ENCODE results near the gene HDAC4. TPM values are rescaled to one million over a fixed set of nuclear protein-coding genes. Genes with fewer than 3 reads are reported as not detected.

The HDAC4 gene
- total RNA-seq, 1 experiment from 2014 or later: 32.0 TPM

- no peak for DNase-seq
- no peak overlapping the region for H3K4me3 Mint-ChIP-seq
- Histone ChIP-seq H2BK20ac (ENCODE audit: low read depth, low read length, poor library complexity, severe bottlenecking) (no peak overlapping the region), H3K79me1 (ENCODE audit: insufficient read depth, low read depth, low read length, poor library complexity, severe bottlenecking) (no peaks in the 10 kb centered on the region), H3K18ac (ENCODE audit: insufficient read length, low read depth, low read length) (no peak overlapping the region), H4K91ac (ENCODE audit: insufficient read length, low read depth, low read length) (no peak overlapping the region), H2AFZ (ENCODE audit: low read length) (no peak overlapping the region), H3K9me3 (ENCODE audit: control insufficient read depth, low read depth, low read length) (no peaks in the 10 kb centered on the region), H3K14ac (ENCODE audit: insufficient read depth, low read length) (no peak overlapping the region), H2BK12ac (ENCODE audit: insufficient read length, low read depth, low read length) (no peak overlapping the region), H4K5ac (ENCODE audit: insufficient read length, low read depth, low read length) (no peak overlapping the region), H3K56ac (ENCODE audit: insufficient read length, low read depth, low read length) (no peak overlapping the region), H3K27ac (ENCODE audit: insufficient read length, low read depth, low read length) (no peak overlapping the region), H3K23ac (ENCODE audit: insufficient read length, low read depth, low read length) (no peak overlapping the region), H4K8ac (replicated peaks; ENCODE audit: insufficient read length, low read depth, low read length) (no peak overlapping the region), H2BK5ac (ENCODE audit: insufficient read length, low read length) (no peak overlapping the region), H3K23me2 (ENCODE audit: insufficient read length, low read depth, low read length, poor library complexity, severe bottlenecking) (no peaks in the 10 kb centered on the region), H4K20me1 (ENCODE audit: control insufficient read depth, insufficient read depth, insufficient read length) (no peaks in the 10 kb centered on the region), H2BK15ac (ENCODE audit: low read depth, low read length) (no peak overlapping the region), H3K4me2 (ENCODE audit: insufficient read depth, insufficient read length, low read length) (no peak overlapping the region), H3K79me2 (ENCODE audit: insufficient read depth, low read length) (no peaks in the 10 kb centered on the region), H2AK5ac (ENCODE audit: insufficient read length, low read length) (no peak overlapping the region), H2BK120ac (ENCODE audit: low read depth, low read length, poor library complexity, severe bottlenecking) (no peak overlapping the region), H3T11ph (ENCODE audit: low read length) (no peak overlapping the region), H3K9ac (ENCODE audit: extremely low read depth, insufficient read length, low read length) (no peak overlapping the region), H3K27me3 (ENCODE audit: insufficient read depth, low read length) (no peaks in the 10 kb centered on the region), H3K4me1 (ENCODE audit: insufficient read depth, low read length) (no peaks in the 10 kb centered on the region), H3K4ac (ENCODE audit: low read depth, low read length) (no peak overlapping the region)
- no CpG with 5 or more reads among the region's 7 CpGs for WGBS (ENCODE audit: extremely low coverage, insufficient read length, low lambda C conversion rate)
- peaks cover 5% of the 10 kb centered on the region for H3K27me3 Mint-ChIP-seq (ENCODE audit: low read depth)
- no peak for TF ChIP-seq CTCF (conservative IDR thresholded peaks at IDR 0.05)
- peaks cover 9 to 12% of the 10 kb centered on the region in 2 experiments for H3K4me1 Mint-ChIP-seq
- H3K9me3 Mint-ChIP-seq: no peaks in the 10 kb centered on the region
- H3K27ac Mint-ChIP-seq: no peak overlapping the region
- H3K36me3 Mint-ChIP-seq (ENCODE audit: insufficient read depth in 1 of 3, low read depth in 3 of 3): no peaks in the 10 kb centered on the region
Observed at GRCh38 chr2:239024226-239024625, 376.6 kb downstream of the HDAC4 start.
